Measurements from ENCODE around the gene PRAMEF14.
"Not testable (repeated sequence)": the region's sequence is repeated elsewhere in the genome, so short reads cannot be mapped to it uniquely, and the experiment has no call there.

The PRAMEF14 gene

DNA sequence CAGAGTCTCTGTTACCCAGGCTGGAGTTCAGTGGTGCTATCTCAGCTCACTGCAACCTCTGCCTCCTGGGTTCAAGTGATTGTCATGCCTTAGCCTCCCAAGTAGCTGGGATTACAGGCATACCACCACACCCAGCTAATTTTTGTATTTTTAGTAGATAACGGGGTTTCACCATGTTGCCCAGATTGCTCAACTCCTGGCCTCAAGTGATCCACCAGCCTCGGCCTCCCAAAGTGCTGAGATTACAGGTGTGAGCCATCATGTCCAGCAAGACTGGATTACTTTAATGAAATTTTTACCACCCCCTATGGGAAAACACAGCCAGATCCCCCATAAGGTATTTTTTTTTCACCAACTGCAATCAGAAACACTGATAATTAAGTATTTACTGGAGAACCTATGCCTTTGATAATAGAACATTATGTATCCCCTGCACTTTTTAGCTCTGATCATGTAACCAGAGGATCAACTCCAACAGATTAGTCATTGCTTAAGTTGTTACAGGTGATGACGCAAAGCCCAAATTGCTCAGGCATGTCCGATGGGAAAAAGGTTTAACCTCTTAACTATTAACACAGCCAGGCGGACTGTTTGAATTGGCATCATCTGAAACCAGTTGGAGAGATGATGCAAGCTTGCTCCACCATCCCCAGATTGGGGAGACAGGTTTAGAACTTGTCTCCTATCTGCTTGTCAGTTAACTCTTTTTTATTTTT is 49.6 kb downstream of the PRAMEF14 start:
- DNase-seq (ENCODE audit: low read depth); H3K4me3 ChIP-seq (ENCODE audit: low read length): not testable (repeated sequence)

Measured in AG10803 (cell line).